HepG2 (cell line): ENCODE measurements around the gene OBP2A. TPM values are rescaled to one million over a fixed set of nuclear protein-coding genes. Genes with fewer than 3 reads are reported as not detected.
A peak's percentile ranks its signal among the peaks of the same experiment; 100 is the strongest.

Experiments
- NONO ChIP-seq, 2 experiments: fragments of 450-650 bp in 1 of 2; sonication (generic) in 1 of 2; formaldehyde crosslinking in 1 of 2; IDR thresholded peaks in 1 of 2; conservative IDR thresholded peaks in 1 of 2; 2 replicates each; pipeline versions ENCODE4 v1.6.1 to v1.8.0; 2017 to 2022; ENCODE audit warnings: mild to moderate bottlenecking in 1 of 2, missing genetic modification reagents in 1 of 2, moderate library complexity in 1 of 2
- ZNF646 ChIP-seq: sonication (generic); formaldehyde crosslinking; IDR thresholded peaks from 2 replicates; pipeline ENCODE4 v1.9.0; 2021; ENCODE audit warnings: mild to moderate bottlenecking, missing genetic modification reagents
- ZNF788 ChIP-seq: sonication (generic); formaldehyde crosslinking; IDR thresholded peaks from 2 replicates; pipeline ENCODE4 v1.5.0; 2020; ENCODE audit warnings: mild to moderate bottlenecking, missing genetic modification reagents, borderline replicate concordance
- polyA plus RNA-seq, 8 experiments: library from polyadenylated mRNA; depleted of rRNA in 3 of 8; stranded (reverse) in 7 of 8; unstranded in 1 of 8; fragments of >200 nt; fragmentation: Illumina TruSeq in 4 of 8; extraction: Trizol in 4 of 8; gene quantifications; 2 replicates each; pipeline versions ENCODE4 v1.2.1 to v1.2.3, GENCODE V29; 2011 to 2016; ENCODE audit warnings: low read depth in 4 of 8, missing spikeins in 1 of 8, mixed read lengths in 1 of 8; ENCODE audit not compliant: insufficient read depth in 1 of 8
- total RNA-seq, 5 experiments: library from RNA; depleted of rRNA; stranded (reverse); fragments of >200 nt; fragmentation: Illumina TruSeq; extraction: Trizol; gene quantifications; 2 replicates each; pipeline ENCODE4 v1.2.3, GENCODE V29; 2016; ENCODE audit warnings: low read depth in 1 of 5

Gene OBP2A
- total and polyA plus RNA-seq, 2 of the 13 experiments (the other 11 are each of a cell fraction or from before 2014, with no cell fraction given): 0.32 TPM; not detected in 1

GRCh38 chr9:135500525-135501260, 45.2 kb upstream of the OBP2A start, which contains the start of gene MRPS2 (continued):
- TF ChIP-seq ZNF646: 0 out of 2 replicates have a peak, but pooled peaks have one; percentile 54
- TF ChIP-seq ZNF788 (CRISPR knock-in tag): peak; percentile 88; the same call in 1 of the 2 replicates
- TF ChIP-seq NONO (IDR thresholded peaks at IDR 0.05): no peak
- TF ChIP-seq NONO (CRISPR knock-in tag; conservative IDR thresholded peaks at IDR 0.05): peak; percentile 95
- TF ChIP-seq, all 625 proteins: peak for 286
